Measurements from ENCODE around the gene PCED1A. TPM values are rescaled to one million over a fixed set of nuclear protein-coding genes. Genes with fewer than 3 reads are reported as not detected.
A peak's percentile ranks its signal among the peaks of the same experiment; 100 is the strongest.

Gene PCED1A
- total and polyA plus RNA-seq, 2 of the 8 experiments (the other 6 are each of a cell fraction or from before 2014, with no cell fraction given): 13.4 to 18.9 TPM

DNA sequence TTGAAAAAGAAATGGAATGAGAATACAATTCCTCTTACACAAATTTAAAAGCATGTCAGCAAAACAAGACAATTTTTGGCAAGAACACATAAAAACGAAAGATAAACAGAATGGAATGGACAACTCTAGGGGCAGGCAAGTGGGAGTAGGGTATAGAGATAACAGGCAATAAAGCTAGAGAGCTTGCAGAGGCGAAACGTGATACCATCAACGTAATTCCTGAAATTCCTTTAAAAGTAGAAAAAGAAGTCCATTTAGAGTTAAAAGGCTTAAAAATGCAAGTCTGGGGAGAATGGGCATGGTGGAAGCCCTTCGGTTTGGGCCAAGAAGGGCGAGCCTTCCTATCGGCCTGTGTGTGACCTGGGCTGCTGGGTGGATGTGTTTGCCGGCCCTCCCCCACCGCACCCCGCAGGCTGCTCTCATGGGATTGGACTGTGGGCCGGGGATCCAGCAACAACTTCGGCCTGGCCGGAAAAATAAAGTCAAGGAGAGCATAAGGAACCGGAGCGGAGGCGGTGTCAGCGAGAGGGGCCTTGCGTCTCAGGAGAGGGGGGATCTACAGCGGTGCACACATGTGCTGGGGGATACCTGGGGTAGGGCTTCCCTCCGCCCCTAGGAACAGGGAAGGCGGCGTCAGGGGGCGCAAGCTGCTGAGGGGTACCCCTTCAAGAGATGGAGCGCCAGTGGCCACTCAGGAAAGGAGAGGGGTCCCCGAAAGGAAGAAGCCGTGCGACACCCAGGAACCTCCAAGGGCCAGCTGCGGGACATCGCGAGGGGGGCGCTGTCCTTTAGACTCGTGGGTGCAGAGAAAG lies 20.2 kb downstream of the PCED1A start:
- no peak overlapping the region for H3K9ac ChIP-seq (replicated peaks in 1 of 4; ENCODE audit: extremely low read depth in 1 of 4, low read depth in 3 of 4, low read length in 3 of 4)
- no peak for FAIRE-seq

More for the DNA sequence above, 20.2 kb downstream of the PCED1A start:
- Histone ChIP-seq H3K4ac (replicated peaks; ENCODE audit: insufficient read length, low read depth, low read length) (no peak overlapping the region), H2AFZ (ENCODE audit: low read length) (no peak overlapping the region; the same call in none of the 2 replicates), H3K79me1 (ENCODE audit: low read depth, low read length) (no peaks in the 10 kb centered on the region), H2BK20ac (ENCODE audit: low read length) (no peak overlapping the region), H3K4me3 (ENCODE audit: extremely low read depth in 1 of 4, insufficient read depth in 2 of 4, low read depth in 3 of 4, low read length in 4 of 4) (peak overlapping the region; percentile 15 to 57 (median 28)), H3K14ac (ENCODE audit: insufficient read length) (no peak overlapping the region), H4K20me1 (replicated peaks in 1 of 2; ENCODE audit: control insufficient read depth in 1 of 2, insufficient read depth in 2 of 2, low read length in 2 of 2) (no peaks in the 10 kb centered on the region), H3K56ac (replicated peaks; ENCODE audit: insufficient read length, low read depth, low read length) (no peak overlapping the region), H2BK5ac (ENCODE audit: low read depth, low read length) (no peak overlapping the region; the same call in 1 of the 2 replicates), H3K4me2 (ENCODE audit: insufficient read depth in 1 of 2, low read depth in 2 of 2, low read length in 2 of 2) (peak overlapping the region; percentile 72 to 76), H3K79me2 (ENCODE audit: control insufficient read depth in 1 of 2, insufficient read depth in 2 of 2, low read length in 2 of 2) (no peaks in the 10 kb centered on the region), H2BK12ac (ENCODE audit: low read depth, low read length) (no peak overlapping the region; the same call in 1 of the 2 replicates), H3K23ac (ENCODE audit: insufficient read length) (no peak overlapping the region), H4K91ac (replicated peaks; ENCODE audit: insufficient read length, low read length) (no peak overlapping the region), H3K9me3 (ENCODE audit: insufficient read depth in 2 of 2, low read depth in 1 of 2, low read length in 1 of 2) (no peaks in the 10 kb centered on the region; a peak in 1 of 4 replicates), H2AK5ac (ENCODE audit: low read depth, low read length) (no peak overlapping the region), H4K5ac (ENCODE audit: insufficient read length, low read depth, low read length) (no peak overlapping the region), H3K36me3 (ENCODE audit: control insufficient read depth in 2 of 4, insufficient read depth in 4 of 4, low read length in 3 of 4) (0 out of 8 replicates have a peak, but pooled peaks cover 0 to 2% (median 0%) of the 10 kb centered on the region in 4 experiments), H3K4me1 (replicated peaks in 1 of 4; ENCODE audit: control insufficient read depth in 3 of 4, insufficient read depth in 4 of 4, low read length in 3 of 4) (peaks cover 0 to 14% (median 9%) of the 10 kb centered on the region in 4 experiments; a peak in 6 of 7 replicates), H3K27me3 (replicated peaks in 1 of 4; ENCODE audit: control insufficient read depth in 3 of 4, extremely low read depth in 1 of 4, insufficient read depth in 3 of 4, low read length in 3 of 4) (peaks cover 20 to 39% (median 31%) of the 10 kb centered on the region in 4 experiments), H3K18ac (ENCODE audit: extremely low read depth, low read length) (no peak overlapping the region), H3K23me2 (ENCODE audit: low read depth, low read length) (peaks cover 3% of the 10 kb centered on the region; the same call in 1 of the 2 replicates), H4K8ac (ENCODE audit: extremely low read depth, insufficient read depth, low read length) (peak overlapping the region; percentile 75), H3K27ac (ENCODE audit: low read depth, low read length) (no peak overlapping the region), H2BK15ac (ENCODE audit: low read length) (0 out of 2 replicates have a peak overlapping the region, but pooled peaks have one; percentile 72), H2BK120ac (replicated peaks; ENCODE audit: low read depth, low read length) (no peak overlapping the region)
- ChIA-PET POLR2A (ENCODE audit: partially characterized antibody) (interaction anchor here (1.4 to 2.8 kb wide), 3 partner anchors 20 to 226 kb away, joined by 4 to 10 read pairs (median 4); partner anchors contain the start of genes MRPS26, PCED1A and VPS16), CTCF (ENCODE audit: partially characterized antibody) (interaction anchor here (0.7 to 1.7 kb wide), 3 partner anchors 24 to 135 kb away, joined by 3 to 4 read pairs (median 4); no protein-coding TSS in a partner anchor)
- DNase-seq (ENCODE audit: low read depth in 1 of 2, low spot score in 2 of 2): peak in 1 of 2 experiments; percentile 70
- TF ChIP-seq KDM4A (IDR thresholded peaks at IDR 0.05; ENCODE audit: low read depth, low read length, severe bottlenecking): peak; percentile 54
- peak; percentile 69 for TF ChIP-seq SUZ12 (IDR thresholded peaks at IDR 0.05; ENCODE audit: low read length)
- TF ChIP-seq CHD2 (IDR thresholded peaks at IDR 0.05; ENCODE audit: low read length): no peak
- 19% methylated on average over 31 of the region's 32 CpGs; no CpG with 5 or more reads in 1 of the 2 experiments for WGBS, 2 experiments (ENCODE audit: extremely low coverage in 1 of 2, insufficient coverage in 1 of 2, insufficient read length in 1 of 2, insufficient replicate concordance in 2 of 2, low coverage in 1 of 2, low lambda C conversion rate in 2 of 2, missing lambda C conversion rate in 1 of 2)

All from H1 (cell line).